H1 (cell line): Measurements from ENCODE around the gene PLEKHA5. TPM values are rescaled to one million over a fixed set of nuclear protein-coding genes. Genes with fewer than 3 reads are reported as not detected.

Experiments
- CTCF ChIP-seq, 3 experiments: IDR thresholded peaks; 1 replicate in 2 of 3; 2 replicates in 1 of 3; pipeline versions ENCODE4 v1.5.1 to v1.6.1; 2011; ENCODE audit warnings: low read length in 3 of 3, mild to moderate bottlenecking in 3 of 3, inconsistent platforms in 2 of 3, low read depth in 1 of 3, moderate library complexity in 1 of 3; ENCODE audit not compliant: insufficient read depth in 1 of 3; ENCODE audit errors: control extremely low read depth in 1 of 3
- EGR1 ChIP-seq: IDR thresholded peaks from 2 replicates; pipeline ENCODE4 v1.6.1; 2011; ENCODE audit warnings: low read depth, low read length, borderline replicate concordance
- KDM4A ChIP-seq: IDR thresholded peaks from one replicate; pipeline ENCODE4 v1.7.1; 2012; ENCODE audit warnings: low read depth, mild to moderate bottlenecking, moderate library complexity, low read length, inconsistent platforms; ENCODE audit not compliant: severe bottlenecking
- MAFK ChIP-seq: IDR thresholded peaks from 2 replicates; pipeline ENCODE4 v1.6.1; 2012; ENCODE audit warnings: low read depth, mild to moderate bottlenecking, improper control_type of control experiment, low read length
- POLR2A ChIP-seq, 2 experiments: IDR thresholded peaks; 1 replicate in 1 of 2; 2 replicates in 1 of 2; pipeline ENCODE4 v1.6.1; 2011; ENCODE audit warnings: low read depth in 2 of 2, low read length in 2 of 2, mild to moderate bottlenecking in 2 of 2; ENCODE audit errors: control extremely low read depth in 1 of 2
- POLR2AphosphoS5 ChIP-seq: IDR thresholded peaks from 2 replicates; pipeline ENCODE4 v1.6.1; 2011; ENCODE audit warnings: low read depth, low read length
- RBBP5 ChIP-seq: IDR thresholded peaks from 2 replicates; pipeline ENCODE4 v1.7.1; 2012; ENCODE audit warnings: low read depth, mild to moderate bottlenecking, inconsistent platforms, low read length, moderate library complexity, borderline replicate concordance
- RFX5 ChIP-seq: IDR thresholded peaks from 2 replicates; pipeline ENCODE4 v1.6.1; 2011; ENCODE audit warnings: low read depth, low read length, improper control_type of control experiment, borderline replicate concordance
- TAF1 ChIP-seq: IDR thresholded peaks from 2 replicates; pipeline ENCODE4 v1.6.1; 2011; ENCODE audit warnings: mild to moderate bottlenecking, low read depth, low read length
- USF2 ChIP-seq: IDR thresholded peaks from 2 replicates; pipeline ENCODE4 v1.6.1; 2011; ENCODE audit warnings: low read length, improper control_type of control experiment
- YY1 ChIP-seq: IDR thresholded peaks from 2 replicates; pipeline ENCODE4 v1.6.1; 2011; ENCODE audit warnings: low read depth, mild to moderate bottlenecking, low read length
- polyA plus RNA-seq, 7 experiments: library from polyadenylated mRNA; depleted of rRNA in 3 of 7; stranded (reverse) in 5 of 7; unstranded in 2 of 7; fragments of >200 nt in 5 of 7; fragments of 200-250 nt in 2 of 7; gene quantifications; 1 replicate in 5 of 7; 2 replicates in 1 of 7; 4 replicates in 1 of 7; pipeline versions ENCODE4 v1.2.1 to v1.2.3, GENCODE V29; 2011 to 2013; ENCODE audit warnings: missing spikeins in 2 of 7, mixed read lengths in 2 of 7
- total RNA-seq: library from RNA; stranded (reverse); fragmentation: NEBNext Ultra II Directional; extraction: Animal tissue kit (Norgen Biotek cat#: 25700); gene quantifications from 2 replicates; pipeline ENCODE4 v1.2.1, GENCODE V29; 2021

Gene PLEKHA5
- total and polyA plus RNA-seq, 2 of the 8 experiments (the other 6 are each of a cell fraction or from before 2014, with no cell fraction given), result 17.2 to 66.1 TPM

- no peak for TF ChIP-seq USF2
- no peak for TF ChIP-seq MAFK
- TF ChIP-seq YY1, result peak; percentile 52; the same call in 1 of the 2 replicates
- peak; percentile 24; the same call in 1 of the 2 replicates for TF ChIP-seq POLR2AphosphoS5
- peak; percentile 18 to 34 (median 28) for TF ChIP-seq CTCF (IDR thresholded peaks at IDR 0.05; ENCODE audit: control extremely low read depth in 1 of 3, insufficient read depth in 1 of 3, low read depth in 1 of 3, low read length in 3 of 3)
- TF ChIP-seq TAF1, result peak; percentile 62
- no peak for TF ChIP-seq RFX5
- TF ChIP-seq EGR1, result 0 out of 2 replicates have a peak, but pooled peaks have one; percentile 25
- TF ChIP-seq RBBP5, result peak; percentile 60; the same call in 1 of the 2 replicates
- peak; percentile 25 for TF ChIP-seq KDM4A
- peak in 1 of 2 experiments; percentile 69; a peak in 2 of 3 replicates for TF ChIP-seq POLR2A (IDR thresholded peaks at IDR 0.05; ENCODE audit: control extremely low read depth in 1 of 2, low read depth in 2 of 2, low read length in 2 of 2)
Measured at GRCh38 chr12:19129486-19130223, at the start of gene PLEKHA5 (continued).
